Upper lobe of right lung (tissue), 1 donor: Measurements from ENCODE around the gene BSND. TPM values are rescaled to one million over a fixed set of nuclear protein-coding genes. Genes with fewer than 3 reads are reported as not detected.

Experiments
- ATAC-seq: fragments of 200-7000 bp; cut with Tn5 transposase; one replicate; pipeline ENCODE4 v1.9.1; 2020; ENCODE audit warnings: mild to moderate bottlenecking, moderate library complexity
- DNase-seq: peaks from one replicate; pipeline ENCODE4 v3.0.0-alpha.2; 2020
- H3K27ac ChIP-seq: fragments of 200-600 bp; one replicate; pipeline ENCODE4 v1.8.0; 2022
- H3K27me3 ChIP-seq: fragments of 200-600 bp; one replicate; pipeline ENCODE4 v1.8.0; 2022; ENCODE audit warnings: mild to moderate bottlenecking
- H3K36me3 ChIP-seq: fragments of 200-600 bp; one replicate; pipeline ENCODE4 v1.8.0; 2022
- H3K4me1 ChIP-seq: fragments of 200-600 bp; one replicate; pipeline ENCODE4 v1.8.0; 2022
- H3K4me3 ChIP-seq: fragments of 200-600 bp; one replicate; pipeline ENCODE4 v1.8.0; 2022; ENCODE audit warnings: mild to moderate bottlenecking
- H3K9me3 ChIP-seq: fragments of 200-600 bp; one replicate; pipeline ENCODE4 v1.8.0; 2022
- intact Hi-C: fragments of 100-400 bp; cut with DNase I; formaldehyde crosslinking; loops from one replicate; pipeline ENCODE4 v1.11.0; 2022
- total RNA-seq: library from RNA; stranded (reverse); fragmentation: NEBNext Ultra II Directional; extraction: Animal tissue kit (Norgen Biotek cat#: 25700); gene quantifications from one replicate; pipeline ENCODE4 v1.2.1, GENCODE V29; 2021
- TF ChIP-seq, protein P1 (sequence below): fragments of 200-600 bp; IDR thresholded peaks from one replicate; pipeline ENCODE4 v1.8.0; 2022; ENCODE audit warnings: antibody characterized with exemption
- donor health status: DM: no; HTN: yes; CAD: no; lungs with severe emphysema.

Gene BSND
- total RNA-seq, 1 donor from 2014 or later: not detected

DNA sequence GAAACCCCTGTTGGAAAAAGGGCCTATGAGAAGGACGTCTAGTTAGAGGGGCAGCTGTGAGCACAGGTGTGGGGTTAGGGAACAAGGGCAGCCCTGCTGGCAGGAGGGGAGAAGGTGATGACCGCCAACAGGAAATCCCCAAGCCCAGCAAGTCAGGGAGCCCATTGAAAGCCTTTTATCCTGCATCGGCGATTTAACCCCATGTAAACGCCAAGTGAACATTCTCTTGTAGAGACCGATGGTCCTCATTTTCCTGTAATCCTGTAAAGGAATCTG, 1.1 kb upstream of the BSND start:
- H3K36me3 ChIP-seq: no peaks in the 10 kb centered on the region
- H3K27me3 ChIP-seq: peaks cover 54% of the 10 kb centered on the region
- ATAC-seq: no peak
- H3K27ac ChIP-seq: no peak overlapping the region
- TF ChIP-seq, protein P1, sequence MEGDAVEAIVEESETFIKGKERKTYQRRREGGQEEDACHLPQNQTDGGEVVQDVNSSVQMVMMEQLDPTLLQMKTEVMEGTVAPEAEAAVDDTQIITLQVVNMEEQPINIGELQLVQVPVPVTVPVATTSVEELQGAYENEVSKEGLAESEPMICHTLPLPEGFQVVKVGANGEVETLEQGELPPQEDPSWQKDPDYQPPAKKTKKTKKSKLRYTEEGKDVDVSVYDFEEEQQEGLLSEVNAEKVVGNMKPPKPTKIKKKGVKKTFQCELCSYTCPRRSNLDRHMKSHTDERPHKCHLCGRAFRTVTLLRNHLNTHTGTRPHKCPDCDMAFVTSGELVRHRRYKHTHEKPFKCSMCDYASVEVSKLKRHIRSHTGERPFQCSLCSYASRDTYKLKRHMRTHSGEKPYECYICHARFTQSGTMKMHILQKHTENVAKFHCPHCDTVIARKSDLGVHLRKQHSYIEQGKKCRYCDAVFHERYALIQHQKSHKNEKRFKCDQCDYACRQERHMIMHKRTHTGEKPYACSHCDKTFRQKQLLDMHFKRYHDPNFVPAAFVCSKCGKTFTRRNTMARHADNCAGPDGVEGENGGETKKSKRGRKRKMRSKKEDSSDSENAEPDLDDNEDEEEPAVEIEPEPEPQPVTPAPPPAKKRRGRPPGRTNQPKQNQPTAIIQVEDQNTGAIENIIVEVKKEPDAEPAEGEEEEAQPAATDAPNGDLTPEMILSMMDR: no peak
- intact Hi-C loops: loop anchor here (5.0 kb wide), 1 partner anchor 50 kb away; no protein-coding TSS in a partner anchor
- DNase-seq: no peak
- no peak overlapping the region for H3K4me3 ChIP-seq
- H3K4me1 ChIP-seq: no peaks in the 10 kb centered on the region
- no peaks in the 10 kb centered on the region for H3K9me3 ChIP-seq

DNA sequence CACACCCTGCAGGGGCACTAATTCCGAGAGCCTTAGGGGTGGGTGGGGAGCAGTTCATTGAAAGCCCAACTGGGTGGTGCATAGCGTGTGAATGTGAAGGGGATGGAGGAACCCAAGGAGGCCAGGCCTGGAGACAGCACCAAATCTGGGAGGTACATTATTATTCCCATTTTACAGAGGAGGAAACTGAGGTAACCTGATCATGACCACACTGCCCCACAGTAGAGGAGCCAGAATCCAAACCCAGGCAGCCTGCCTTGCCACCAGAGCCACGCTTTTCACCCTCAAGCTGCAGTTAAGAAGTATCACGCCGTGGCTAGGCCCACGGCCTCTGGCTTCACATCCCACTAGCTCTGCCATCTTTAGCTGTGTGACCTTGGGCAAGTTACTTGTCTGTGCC, 633 bp upstream of the BSND start:
- H3K9me3 ChIP-seq: no peaks in the 10 kb centered on the region
- ATAC-seq: no peak
- DNase-seq: no peak
- no peaks in the 10 kb centered on the region for H3K36me3 ChIP-seq
- intact Hi-C loops: loop anchor here (5.0 kb wide), 1 partner anchor 51 kb away; no protein-coding TSS in a partner anchor
- H3K27ac ChIP-seq: no peak overlapping the region
- H3K27me3 ChIP-seq: peaks cover 54% of the 10 kb centered on the region
- no peaks in the 10 kb centered on the region for H3K4me1 ChIP-seq
- TF ChIP-seq, protein P1: no peak
- no peak overlapping the region for H3K4me3 ChIP-seq

DNA sequence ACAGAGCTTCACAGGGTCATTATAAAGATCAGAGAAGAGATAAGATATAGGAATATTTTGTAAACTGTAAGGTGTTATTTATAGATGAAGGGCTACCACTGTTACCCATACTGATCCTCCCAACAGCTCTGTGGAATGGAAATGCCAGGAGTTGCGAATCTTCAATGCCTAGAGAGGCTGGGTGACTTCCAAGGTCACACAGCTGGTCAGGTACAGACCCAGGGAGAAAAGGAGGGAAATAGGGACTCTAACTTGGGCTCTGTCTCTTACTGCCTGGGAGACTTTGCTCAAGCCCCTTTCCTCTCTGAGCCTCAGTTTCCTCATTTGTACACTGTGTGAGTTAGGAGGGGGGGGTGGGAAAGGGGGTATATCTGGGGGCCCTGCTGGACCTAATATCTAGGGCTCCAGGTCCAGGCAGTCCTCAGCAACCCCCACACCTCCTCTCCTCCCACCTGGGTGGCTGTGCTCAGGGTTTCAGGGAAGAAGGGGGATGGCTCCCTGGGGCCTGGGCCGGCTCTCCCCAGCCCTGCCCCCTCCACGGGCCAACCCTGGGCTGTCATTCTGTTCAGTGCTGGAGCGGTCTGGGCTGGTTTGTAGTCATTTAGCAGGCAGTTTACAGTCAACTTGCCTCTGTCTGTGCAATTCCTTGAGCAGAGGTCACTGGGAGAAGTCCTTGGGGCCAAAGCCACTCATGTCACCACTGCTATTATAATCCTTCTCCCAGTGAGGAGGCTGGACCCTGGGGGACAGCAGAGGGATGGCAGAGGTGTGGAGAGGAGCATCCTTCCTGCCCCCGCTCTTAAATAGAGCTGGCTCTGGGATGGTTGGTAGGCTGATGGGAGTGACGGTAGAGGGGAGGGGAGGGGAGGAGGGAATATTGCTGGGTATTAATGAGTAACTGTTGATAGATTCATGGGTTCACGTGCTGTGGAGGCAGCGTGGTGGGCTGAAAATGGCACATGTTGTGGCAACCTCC, 1.7 kb downstream of the BSND start:
- Histone ChIP-seq H3K36me3 (no peaks in the 10 kb centered on the region), H3K9me3 (no peaks in the 10 kb centered on the region), H3K4me3 (no peak overlapping the region), H3K27me3 (peaks cover 50% of the 10 kb centered on the region), H3K27ac (no peak overlapping the region), H3K4me1 (no peaks in the 10 kb centered on the region)
- TF ChIP-seq, protein P1: no peak
- DNase-seq (no peak), ATAC-seq (no peak)
- intact Hi-C loops: no loop called here

DNA sequence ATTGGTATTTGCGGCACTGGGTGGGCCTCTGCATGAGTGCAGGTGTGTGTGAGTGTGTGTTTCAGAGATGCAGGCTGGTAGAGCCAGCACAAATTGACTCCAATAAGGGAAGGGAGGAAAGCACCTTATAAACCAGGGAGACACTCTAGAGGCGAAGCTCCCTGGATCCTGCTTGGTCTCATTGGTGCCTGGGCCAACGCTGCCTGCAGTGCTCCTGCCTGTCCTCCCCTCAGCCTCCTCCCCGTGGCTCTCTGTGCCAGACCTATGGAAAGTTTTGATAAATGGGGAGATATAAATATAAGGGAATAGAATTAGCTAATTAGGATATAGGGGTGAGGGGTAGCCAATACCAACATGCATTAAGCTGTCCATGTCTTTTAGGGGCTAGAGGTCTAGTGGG, 2.6 kb downstream of the BSND start:
- Histone ChIP-seq H3K36me3 (no peaks in the 10 kb centered on the region), H3K4me1 (no peaks in the 10 kb centered on the region), H3K4me3 (no peak overlapping the region), H3K27me3 (peaks cover 41% of the 10 kb centered on the region), H3K9me3 (no peaks in the 10 kb centered on the region), H3K27ac (no peak overlapping the region)
- DNase-seq (no peak), ATAC-seq (no peak)
- intact Hi-C loops: no loop called here
- TF ChIP-seq, protein P1: no peak

DNA sequence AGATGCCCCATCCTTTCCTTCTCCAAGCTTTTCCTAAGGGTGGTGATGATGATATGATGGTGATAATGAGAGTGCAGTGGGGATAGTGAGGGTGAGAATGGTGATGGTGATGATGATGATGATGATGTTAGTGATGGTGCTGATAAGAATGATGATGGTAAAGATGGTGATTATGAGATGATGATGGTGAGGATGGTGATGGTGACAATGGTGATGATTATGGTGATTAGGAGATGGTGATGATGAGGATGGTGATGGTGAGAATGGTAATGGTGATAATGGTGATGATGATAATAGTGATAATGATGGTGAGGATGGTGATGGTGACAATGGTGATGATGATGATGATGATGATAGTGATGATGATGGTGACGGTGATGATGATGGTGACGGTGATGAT, 4.0 kb downstream of the BSND start:
- intact Hi-C loops: no loop called here
- H3K4me1 ChIP-seq: no peaks in the 10 kb centered on the region
- H3K27ac ChIP-seq: no peak overlapping the region
- no peak for ATAC-seq
- TF ChIP-seq, protein P1: no peak
- no peaks in the 10 kb centered on the region for H3K36me3 ChIP-seq
- H3K4me3 ChIP-seq: no peak overlapping the region
- no peak for DNase-seq
- H3K27me3 ChIP-seq: peaks cover 27% of the 10 kb centered on the region
- no peaks in the 10 kb centered on the region for H3K9me3 ChIP-seq
